NCI-H345 treated with DMSO at 0.1 percent for 48 hours (cell line): ENCODE measurements around the gene SLC16A6.
A peak's percentile ranks its signal among the peaks of the same experiment; 100 is the strongest.
"Not testable (repeated sequence)": the region's sequence is repeated elsewhere in the genome, so short reads cannot be mapped to it uniquely, and the experiment has no call there.

ENCODE experiments used
- DNase-seq: peaks from one replicate; lab custom pipeline; 2025; ENCODE audit not compliant: unreplicated experiment; lab: John Stamatoyannopoulos, UW

SLC16A6 gene

DNA sequence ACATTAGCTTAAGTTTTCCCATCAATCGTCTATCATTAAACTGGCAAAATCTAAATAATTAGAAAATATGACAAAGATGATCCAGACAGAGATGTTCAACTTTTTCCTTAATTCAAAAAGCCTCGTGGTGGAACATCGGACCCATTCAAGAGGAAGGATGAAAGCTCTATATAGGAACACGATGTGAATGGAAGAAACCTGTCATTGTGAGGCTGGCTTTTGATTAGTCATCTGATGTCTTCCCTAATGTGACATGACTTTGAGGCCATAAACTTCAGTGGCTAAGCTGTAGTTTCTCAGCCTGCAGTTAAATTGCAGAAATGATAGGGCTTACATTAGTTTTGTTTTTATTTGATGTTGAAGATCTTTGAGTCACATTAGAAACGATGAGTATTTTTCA lies 42.0 kb downstream of the SLC16A6 start:
- DNase-seq, result no peak

- peak; percentile 68 for DNase-seq
These were observed 42.6 kb downstream of the SLC16A6 start for GRCh38 chr17:68248199-68248825.

GRCh38 chr17:68247445-68248198 lies 43.3 kb downstream of the SLC16A6 start, which contains the start of gene AMZ2:
Gene AMZ2, plus strand, starts transcription at chr17:68248043. Its CDS starts 2,145 bp downstream, at chr17:68250188.
- peak; percentile 71 for DNase-seq

- no peak for DNase-seq
These were observed 44.5 kb downstream of the SLC16A6 start for GRCh38 chr17:68246271-68247028.

- no peak for DNase-seq
These were observed 51.1 kb downstream of the SLC16A6 start for GRCh38 chr17:68239632-68240366.

DNA sequence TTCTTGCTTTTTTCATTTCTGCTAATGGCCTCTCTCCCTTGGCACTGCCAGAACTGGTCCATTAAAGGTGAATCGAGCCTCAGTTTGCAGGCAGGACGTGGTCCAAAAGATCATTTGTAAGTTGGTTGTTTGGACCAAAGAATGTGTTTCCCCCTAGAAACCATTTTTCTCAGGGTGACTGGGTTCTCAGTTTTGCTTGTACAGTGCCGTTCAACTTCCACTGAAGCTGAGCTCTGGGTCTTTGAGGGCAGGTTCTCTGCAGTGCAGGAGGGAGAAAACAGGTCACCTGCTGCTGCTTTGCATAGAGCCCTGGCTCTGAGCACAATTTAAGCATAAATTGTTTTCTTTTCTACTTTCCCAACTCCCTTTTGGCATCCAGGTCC lies 52.1 kb downstream of the SLC16A6 start:
- DNase-seq, result no peak

DNA sequence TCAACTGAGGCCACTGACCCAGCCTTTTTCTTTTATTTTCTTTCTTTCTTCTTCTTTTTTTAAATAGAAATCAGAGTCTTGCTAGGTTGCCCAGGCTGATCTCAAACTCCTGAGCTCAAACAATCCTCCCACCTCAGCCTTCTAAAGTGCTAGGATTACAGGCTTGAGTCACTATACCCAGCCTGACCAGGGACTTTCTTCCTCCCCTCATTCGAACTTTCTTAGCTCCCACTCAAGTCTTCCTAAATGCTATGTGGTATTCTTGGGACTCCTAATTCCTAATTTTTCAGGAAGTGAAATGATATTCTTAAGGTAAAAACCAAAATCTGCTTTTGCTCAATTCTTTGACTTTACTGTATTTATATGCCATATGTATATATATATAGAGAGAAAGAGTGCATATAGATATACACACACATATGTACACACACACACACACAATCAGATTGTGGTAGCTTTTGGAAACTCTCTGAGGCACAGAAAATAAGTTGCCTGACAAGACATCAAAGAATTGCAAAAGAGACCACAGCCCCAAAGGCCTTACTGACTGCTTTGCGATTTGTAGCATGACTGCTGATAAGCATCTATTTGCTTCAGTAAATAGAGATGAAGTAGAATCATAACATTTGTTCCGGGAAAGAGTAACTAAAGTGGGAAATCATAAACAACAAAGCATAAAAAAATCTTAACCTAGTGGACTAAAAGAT lies 52.6 kb downstream of the SLC16A6 start:
- no peak for DNase-seq

DNA sequence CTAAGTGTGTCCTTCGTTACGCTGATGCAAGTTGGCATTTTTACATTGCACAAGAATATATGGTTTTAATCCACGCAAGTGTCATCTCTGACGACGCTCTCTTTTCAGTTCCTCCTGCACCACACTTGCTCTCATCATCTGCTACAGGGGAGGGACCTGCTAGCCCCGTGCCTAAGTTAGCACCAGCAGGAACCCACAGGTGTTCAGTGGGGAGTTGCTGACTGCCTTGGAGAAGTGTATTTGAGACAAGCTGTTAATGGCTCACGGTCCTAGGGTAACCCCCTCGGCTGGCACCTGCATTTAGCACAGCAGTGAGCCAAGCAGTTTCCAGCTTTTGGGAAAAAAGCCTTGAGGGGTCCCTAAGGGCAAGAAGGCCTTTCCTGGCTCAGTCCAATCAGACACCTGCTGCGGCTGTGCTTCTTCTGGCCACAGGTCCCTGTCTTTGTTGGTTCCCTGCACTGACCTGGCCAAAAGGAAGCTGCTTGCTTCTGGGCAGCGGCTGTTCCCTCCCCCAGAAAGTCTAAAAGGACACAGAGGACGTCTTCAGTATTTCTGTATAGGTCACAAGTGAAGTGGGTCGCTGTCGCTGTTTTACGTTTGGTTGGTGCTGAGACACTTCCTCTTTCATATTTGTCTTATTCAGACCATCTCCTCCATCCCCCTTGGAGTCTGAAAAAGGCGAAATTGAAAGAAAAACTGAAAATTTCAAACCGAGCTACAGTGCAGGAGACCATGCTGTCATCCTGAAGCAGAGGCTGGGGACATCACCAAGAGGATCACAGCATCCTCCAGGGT lies 53.4 kb downstream of the SLC16A6 start:
- DNase-seq, result not testable (repeated sequence)

DNA sequence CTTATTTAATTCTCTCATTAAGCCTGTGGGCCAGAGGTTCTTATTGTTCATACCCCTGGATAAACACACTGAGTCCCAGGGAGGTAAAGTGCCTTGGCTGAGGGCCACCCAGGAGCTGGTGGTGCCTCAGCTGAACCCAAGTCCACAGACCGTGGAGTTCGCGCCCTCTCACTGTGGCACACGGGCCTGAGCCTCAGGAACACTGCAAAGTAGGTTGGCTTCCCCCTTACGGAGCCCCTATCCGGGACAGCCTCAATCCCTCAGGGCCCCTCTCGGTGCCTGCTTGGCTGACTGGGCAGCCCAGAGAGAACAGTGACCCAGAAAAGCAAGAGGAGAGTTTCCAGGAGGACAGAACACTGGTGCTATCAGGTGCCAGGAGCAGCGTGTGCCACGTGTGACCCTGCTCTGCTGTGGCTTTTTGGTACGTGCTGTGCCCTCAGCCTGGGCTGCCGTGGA lies 55.6 kb downstream of the SLC16A6 start:
- not testable (repeated sequence) for DNase-seq

DNA sequence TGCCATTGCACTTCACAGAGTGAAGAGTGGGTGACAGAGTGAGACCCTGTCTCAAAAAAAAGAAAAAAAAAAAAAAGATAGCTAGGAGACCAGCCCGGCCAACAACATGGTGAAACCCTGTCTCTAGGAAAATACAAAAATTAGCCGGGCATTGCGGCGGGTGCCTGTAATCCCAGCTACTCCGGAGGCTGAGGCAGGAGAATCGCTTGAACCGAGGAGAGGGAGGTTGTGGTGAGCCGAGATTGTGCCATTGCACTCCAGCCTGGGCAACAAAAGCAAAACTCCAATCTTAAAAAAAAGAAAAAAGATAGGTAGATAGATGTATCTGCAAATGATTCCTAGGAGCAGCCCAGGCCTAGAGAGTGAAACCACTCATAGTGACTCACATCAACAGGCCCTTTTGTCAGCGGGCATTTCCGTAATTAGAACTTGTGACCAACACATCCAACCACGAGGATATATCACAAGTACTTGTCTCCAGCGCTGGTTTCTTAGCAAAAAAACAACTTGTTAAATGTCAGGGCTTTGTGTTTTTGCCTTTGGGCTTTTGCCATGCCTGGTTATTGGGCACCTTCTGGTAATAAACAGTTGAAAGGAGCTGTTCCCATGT lies 56.1 kb downstream of the SLC16A6 start:
- not testable (repeated sequence) for DNase-seq

DNA sequence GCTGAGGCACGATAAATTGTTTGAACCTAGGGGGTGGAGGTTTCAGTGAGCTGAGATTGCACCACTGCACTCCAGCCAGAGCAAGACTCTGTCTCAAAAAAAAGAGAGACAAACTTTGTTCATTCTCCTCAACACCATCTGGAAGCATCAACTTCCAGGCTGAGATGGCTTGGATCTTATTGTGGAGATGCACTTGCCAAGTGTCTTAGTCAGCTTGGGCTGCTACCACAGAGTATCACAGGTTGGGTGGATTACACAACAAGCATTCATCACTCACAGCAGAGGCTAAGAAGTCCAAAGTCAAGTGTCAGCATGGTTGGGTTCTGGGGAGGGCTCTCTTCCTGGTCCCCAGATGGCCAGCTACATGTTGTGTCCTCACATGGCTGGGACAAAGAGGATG lies 58.2 kb downstream of the SLC16A6 start:
- not testable (repeated sequence) for DNase-seq

GRCh38 chr17:68231541-68231940 lies 59.4 kb downstream of the SLC16A6 start:
- no peak for DNase-seq

- DNase-seq, result not testable (repeated sequence)
These were observed 59.8 kb downstream of the SLC16A6 start for GRCh38 chr17:68231131-68231530.

DNA sequence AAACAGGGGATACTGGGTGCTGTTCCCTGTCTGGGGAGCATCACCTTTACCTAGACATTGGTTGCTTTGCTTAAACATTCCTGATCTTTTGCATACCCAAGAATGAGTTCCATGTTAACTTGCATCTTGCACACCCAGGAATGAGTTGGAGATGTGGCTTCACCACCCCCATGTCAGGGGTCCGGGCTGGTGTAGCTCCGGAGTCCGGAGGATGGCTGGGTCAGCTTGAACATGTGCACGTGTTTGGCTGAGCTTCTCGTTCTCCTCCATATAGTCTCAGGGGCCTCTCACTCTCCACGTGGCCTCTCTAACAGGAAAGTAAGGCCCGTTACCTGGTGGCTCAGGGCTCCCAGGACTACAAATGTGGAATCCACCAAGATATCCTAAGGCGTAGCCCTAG lies 61.3 kb downstream of the SLC16A6 start:
- DNase-seq, result no peak

- DNase-seq, result no peak
These were observed 61.9 kb downstream of the SLC16A6 start for GRCh38 chr17:68228817-68229570.

DNA sequence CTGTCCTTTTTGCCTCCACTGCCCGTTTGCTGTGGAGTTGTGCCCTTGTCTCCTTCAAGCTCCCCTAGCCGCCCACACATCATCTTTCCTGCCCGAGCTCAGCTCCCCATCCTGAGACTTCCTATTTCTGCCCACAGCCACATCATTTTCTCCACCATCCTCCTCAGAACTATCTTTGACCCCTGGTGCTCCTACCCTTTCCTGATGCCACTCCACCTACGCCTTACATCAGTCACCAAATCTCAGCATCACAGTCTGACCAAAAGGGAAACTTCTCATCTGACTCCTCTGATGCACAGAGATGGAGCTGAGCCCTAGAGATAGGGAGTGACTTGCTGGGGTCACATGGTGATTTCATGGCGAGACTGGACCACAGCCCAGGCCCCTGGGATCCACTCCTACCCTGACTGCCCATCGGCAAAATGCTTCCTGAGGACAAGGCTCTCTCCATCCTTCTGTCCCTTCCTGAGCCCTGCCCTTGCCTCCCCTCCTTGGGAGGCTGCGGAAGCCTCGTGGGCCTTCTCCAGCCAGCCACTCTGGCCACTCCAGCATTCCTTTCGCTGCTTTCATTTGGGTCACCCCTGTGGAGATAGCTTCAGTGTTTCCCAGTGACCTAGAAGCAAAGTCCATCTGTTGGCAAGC lies 62.8 kb downstream of the SLC16A6 start:
- not testable (repeated sequence) for DNase-seq

GRCh38 chr17:68225055-68225454 lies 65.9 kb downstream of the SLC16A6 start:
- DNase-seq, result not testable (repeated sequence)

GRCh38 chr17:68222606-68223005 lies 68.3 kb downstream of the SLC16A6 start:
- DNase-seq, result no peak
